K562 (cell line): ENCODE data around the gene MAPKAPK3. TPM values are rescaled to one million over a fixed set of nuclear protein-coding genes. Genes with fewer than 3 reads are reported as not detected.

Experiments used
- ARID4B ChIP-seq: sonication (generic); formaldehyde crosslinking; IDR thresholded peaks from 2 replicates; pipeline ENCODE4 v1.8.0; 2022; ENCODE audit warnings: mild to moderate bottlenecking, missing genetic modification reagents
- BCL6 ChIP-seq: fragments of 250-450 bp; sonication (Bioruptor Pico); IDR thresholded peaks from 2 replicates; pipeline ENCODE4 v1.4.0; 2020
- C11orf30 ChIP-seq: fragments of 450-650 bp; IDR thresholded peaks from 2 replicates; pipeline ENCODE4 v1.6.1; 2016; ENCODE audit warnings: low read depth, mild to moderate bottlenecking
- EP400 ChIP-seq: fragments of 450-650 bp; IDR thresholded peaks from 2 replicates; pipeline ENCODE4 v1.6.1; 2017; ENCODE audit warnings: antibody characterized with exemption, mild to moderate bottlenecking, moderate library complexity
- ETV5 ChIP-seq: sonication (generic); formaldehyde crosslinking; IDR thresholded peaks from 2 replicates; pipeline ENCODE4 v1.4.0; 2020; ENCODE audit warnings: low read depth, mild to moderate bottlenecking, missing genetic modification reagents
- GATA2 ChIP-seq: sonication (generic); formaldehyde crosslinking; IDR thresholded peaks from 2 replicates; pipeline ENCODE4 v1.4.0; 2020; ENCODE audit warnings: mild to moderate bottlenecking, missing genetic modification reagents
- KAT7 ChIP-seq: sonication (generic); formaldehyde crosslinking; IDR thresholded peaks from 2 replicates; pipeline ENCODE4 v1.8.0; 2022; ENCODE audit warnings: missing genetic modification reagents, mild to moderate bottlenecking, borderline replicate concordance
- NR4A1 ChIP-seq, 2 experiments: fragments of 250-450 bp in 1 of 2; fragments of 450-650 bp in 1 of 2; sonication (Bioruptor Pico) in 1 of 2; IDR thresholded peaks; 2 replicates each; pipeline versions ENCODE4 v1.4.0 to v1.6.1; 2016 to 2020; ENCODE audit warnings: mild to moderate bottlenecking in 2 of 2, missing compliant biosample characterization in 1 of 2, missing genetic modification characterization in 1 of 2, moderate library complexity in 1 of 2
- NRF1 ChIP-seq, 2 experiments: fragments of 450-650 bp; IDR thresholded peaks in 1 of 2; conservative IDR thresholded peaks in 1 of 2; 2 replicates each; pipeline ENCODE4 v1.6.1; 2014; ENCODE audit warnings: mild to moderate bottlenecking in 2 of 2
- PHF20 ChIP-seq: fragments of 450-650 bp; IDR thresholded peaks from 2 replicates; pipeline ENCODE4 v1.6.1; 2018; ENCODE audit not compliant: partially characterized antibody
- RBFOX2 ChIP-seq: fragments of 200-400 bp; formaldehyde crosslinking; IDR thresholded peaks from 2 replicates; pipeline ENCODE4 v1.6.1; 2017; ENCODE audit warnings: low read depth, mild to moderate bottlenecking, low read length, moderate library complexity
- XRCC5 ChIP-seq: fragments of 200-400 bp; formaldehyde crosslinking; IDR thresholded peaks from 2 replicates; pipeline ENCODE4 v1.6.1; 2017; ENCODE audit warnings: low read depth, mild to moderate bottlenecking, low read length
- ZFX ChIP-seq: sonication (generic); formaldehyde crosslinking; IDR thresholded peaks from 2 replicates; pipeline ENCODE4 v1.8.0; 2022; ENCODE audit warnings: mild to moderate bottlenecking, missing genetic modification reagents, moderate library complexity
- polyA plus RNA-seq, 8 experiments: library from polyadenylated mRNA; depleted of rRNA in 4 of 8; stranded (reverse) in 5 of 8; unstranded in 3 of 8; fragments of >200 nt; fragmentation: Nextera tagmentation in 2 of 8; fragmentation: Illumina TruSeq in 1 of 8; extraction: Ambion mirVana in 2 of 8; extraction: Trizol in 1 of 8; gene quantifications; 2 replicates each; pipeline versions ENCODE4 v1.2.1 to v1.2.3, GENCODE V29; 2011 to 2014; ENCODE audit warnings: inconsistent platforms in 1 of 8, missing spikeins in 1 of 8
- total RNA-seq, 7 experiments: library from RNA; depleted of rRNA in 6 of 7; stranded (reverse); fragments of >200 nt in 6 of 7; fragmentation: Illumina TruSeq in 2 of 7; extraction: Trizol in 2 of 7; gene quantifications; 2 replicates each; pipeline versions ENCODE4 v1.2.1 to v1.2.3, GENCODE V29; 2011 to 2021; ENCODE audit warnings: low replicate concordance in 1 of 7
- TF ChIP-seq, protein P1 (sequence below), 2 experiments: IDR thresholded peaks; 2 replicates each; pipeline ENCODE4 v1.6.1; 2012; ENCODE audit warnings: improper control_type of control experiment in 2 of 2, low read depth in 2 of 2, low read length in 2 of 2, borderline replicate concordance in 1 of 2
- TF ChIP-seq, protein P2 (sequence below): fragments of 250-450 bp; sonication (Bioruptor Pico); IDR thresholded peaks from 2 replicates; pipeline ENCODE4 v1.8.0; 2022; ENCODE audit warnings: moderate library complexity, mild to moderate bottlenecking, inconsistent platforms

Gene MAPKAPK3
- total and polyA plus RNA-seq, 9 of the 15 experiments (the other 6 are each of a cell fraction or from before 2014, with no cell fraction given): 8.0 to 56.4 (median 41.2) TPM

DNA sequence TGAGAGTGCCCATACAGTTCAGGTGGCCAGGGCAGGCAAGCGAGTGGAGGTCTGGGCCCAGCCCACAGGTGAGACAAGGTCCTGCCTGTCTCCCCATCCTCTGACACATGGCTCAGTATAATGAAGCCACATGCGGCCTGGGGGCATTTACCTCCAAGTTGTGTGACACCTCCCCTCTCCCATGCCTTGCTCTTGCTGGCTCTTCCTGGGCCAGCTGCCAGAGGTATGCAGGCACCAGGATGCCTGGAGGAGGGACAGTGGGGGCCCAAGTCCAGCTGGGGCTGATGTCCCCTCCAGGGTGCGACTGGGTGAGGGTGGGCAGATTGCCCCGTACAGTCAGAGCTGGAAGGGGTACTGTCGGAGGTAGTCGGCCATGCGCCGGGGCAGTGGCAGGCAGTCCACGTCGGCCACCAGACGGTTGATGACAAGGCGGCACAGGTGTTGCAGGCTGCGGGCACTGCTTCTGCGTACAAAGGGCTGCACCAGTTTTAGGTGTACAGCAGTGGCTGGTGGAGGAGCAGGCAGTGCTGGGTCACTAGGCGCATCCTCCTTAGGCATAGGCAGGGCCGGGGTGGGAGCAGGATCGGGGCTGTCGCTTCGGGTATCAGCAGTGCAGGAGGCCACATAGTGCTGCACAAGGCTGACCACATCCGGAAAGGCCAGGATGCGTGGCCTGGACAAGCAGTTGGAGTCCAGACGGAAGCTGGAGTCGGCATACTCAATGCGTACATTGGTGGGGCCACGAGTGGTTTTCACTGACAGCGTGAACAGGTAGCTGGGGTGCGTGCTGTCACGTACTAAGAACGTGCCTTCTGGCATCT lies 9.5 kb upstream of the MAPKAPK3 start (continued):
- TF ChIP-seq, protein P1, sequence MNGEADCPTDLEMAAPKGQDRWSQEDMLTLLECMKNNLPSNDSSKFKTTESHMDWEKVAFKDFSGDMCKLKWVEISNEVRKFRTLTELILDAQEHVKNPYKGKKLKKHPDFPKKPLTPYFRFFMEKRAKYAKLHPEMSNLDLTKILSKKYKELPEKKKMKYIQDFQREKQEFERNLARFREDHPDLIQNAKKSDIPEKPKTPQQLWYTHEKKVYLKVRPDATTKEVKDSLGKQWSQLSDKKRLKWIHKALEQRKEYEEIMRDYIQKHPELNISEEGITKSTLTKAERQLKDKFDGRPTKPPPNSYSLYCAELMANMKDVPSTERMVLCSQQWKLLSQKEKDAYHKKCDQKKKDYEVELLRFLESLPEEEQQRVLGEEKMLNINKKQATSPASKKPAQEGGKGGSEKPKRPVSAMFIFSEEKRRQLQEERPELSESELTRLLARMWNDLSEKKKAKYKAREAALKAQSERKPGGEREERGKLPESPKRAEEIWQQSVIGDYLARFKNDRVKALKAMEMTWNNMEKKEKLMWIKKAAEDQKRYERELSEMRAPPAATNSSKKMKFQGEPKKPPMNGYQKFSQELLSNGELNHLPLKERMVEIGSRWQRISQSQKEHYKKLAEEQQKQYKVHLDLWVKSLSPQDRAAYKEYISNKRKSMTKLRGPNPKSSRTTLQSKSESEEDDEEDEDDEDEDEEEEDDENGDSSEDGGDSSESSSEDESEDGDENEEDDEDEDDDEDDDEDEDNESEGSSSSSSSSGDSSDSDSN (IDR thresholded peaks at IDR 0.05; ENCODE audit: borderline replicate concordance in 1 of 2, low read depth in 2 of 2, low read length in 2 of 2): peak in 1 of 2 experiments; percentile 53; a peak in 1 of 4 replicates
- no peak for TF ChIP-seq C11orf30
- 0 out of 2 replicates have a peak, but pooled peaks have one; percentile 45 for TF ChIP-seq KAT7 (CRISPR knock-in tag)
- no peak for TF ChIP-seq NR4A1 (CRISPR knock-in tag; IDR thresholded peaks at IDR 0.05)
- no peak for TF ChIP-seq NR4A1 (tag; IDR thresholded peaks at IDR 0.05)
- TF ChIP-seq ZFX (CRISPR knock-in tag): 0 out of 2 replicates have a peak, but pooled peaks have one; percentile 16
- TF ChIP-seq, protein P2, sequence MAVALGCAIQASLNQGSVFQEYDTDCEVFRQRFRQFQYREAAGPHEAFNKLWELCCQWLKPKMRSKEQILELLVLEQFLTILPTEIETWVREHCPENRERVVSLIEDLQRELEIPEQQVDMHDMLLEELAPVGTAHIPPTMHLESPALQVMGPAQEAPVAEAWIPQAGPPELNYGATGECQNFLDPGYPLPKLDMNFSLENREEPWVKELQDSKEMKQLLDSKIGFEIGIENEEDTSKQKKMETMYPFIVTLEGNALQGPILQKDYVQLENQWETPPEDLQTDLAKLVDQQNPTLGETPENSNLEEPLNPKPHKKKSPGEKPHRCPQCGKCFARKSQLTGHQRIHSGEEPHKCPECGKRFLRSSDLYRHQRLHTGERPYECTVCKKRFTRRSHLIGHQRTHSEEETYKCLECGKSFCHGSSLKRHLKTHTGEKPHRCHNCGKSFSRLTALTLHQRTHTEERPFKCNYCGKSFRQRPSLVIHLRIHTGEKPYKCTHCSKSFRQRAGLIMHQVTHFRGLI (CRISPR knock-in tag): no peak
- TF ChIP-seq RBFOX2: peak; percentile 58
- 0 out of 2 replicates have a peak, but pooled peaks have one; percentile 19 for TF ChIP-seq EP400
- TF ChIP-seq BCL6: no peak
- TF ChIP-seq ARID4B (CRISPR knock-in tag): peak; percentile 58
- no peak for TF ChIP-seq PHF20
- TF ChIP-seq NRF1 (conservative IDR thresholded peaks at IDR 0.05 in 1 of 2, IDR thresholded peaks at IDR 0.05 in 1 of 2): 0 out of 4 replicates have a peak, but pooled peaks of 1 of the 2 experiments have one; percentile 17
- no peak for TF ChIP-seq XRCC5
- 0 out of 2 replicates have a peak, but pooled peaks have one; percentile 48 for TF ChIP-seq ETV5 (CRISPR knock-in tag)
- TF ChIP-seq GATA2 (CRISPR knock-in tag): no peak
